ENCODE results near the gene LMO2.

- no peak for TF ChIP-seq TBL1XR1 (IDR thresholded peaks at IDR 0.05; ENCODE audit: borderline replicate concordance, low read length, partially characterized antibody)
- no peak for TF ChIP-seq ZFP36L1 (CRISPR knock-in tag; IDR thresholded peaks at IDR 0.05)
- no peak for TF ChIP-seq GZF1 (CRISPR knock-in tag; IDR thresholded peaks at IDR 0.05)
- no peak for TF ChIP-seq ZNF543 (CRISPR knock-in tag; IDR thresholded peaks at IDR 0.05)
- TF ChIP-seq MAX (IDR thresholded peaks at IDR 0.05) = no peak
- no peak for TF ChIP-seq CTCF (CRISPR knock-in tag; IDR thresholded peaks at IDR 0.05)
- TF ChIP-seq RBFOX2 (IDR thresholded peaks at IDR 0.05; ENCODE audit: low read depth, low read length) = no peak
- no peak for TF ChIP-seq SP4 (CRISPR knock-in tag; IDR thresholded peaks at IDR 0.05)
- TF ChIP-seq ZBTB49 (CRISPR knock-in tag; IDR thresholded peaks at IDR 0.05; ENCODE audit: borderline replicate concordance) = no peak
Measured at GRCh38 chr11:33827206-33827605, 64.7 kb downstream of the LMO2 start.
